Activated CD4-positive, alpha-beta T cell treated with anti-CD3 and anti-CD28 coated beads for 24 hours (primary cell): ENCODE data around the gene EIF4EBP2.

Source experiments
- DNase-seq, 2 donors: peaks; one replicate each; pipeline ENCODE4 v3.0.0-alpha.2; 2020; ENCODE audit warnings: low read depth in 2 of 2

The EIF4EBP2 gene

DNA sequence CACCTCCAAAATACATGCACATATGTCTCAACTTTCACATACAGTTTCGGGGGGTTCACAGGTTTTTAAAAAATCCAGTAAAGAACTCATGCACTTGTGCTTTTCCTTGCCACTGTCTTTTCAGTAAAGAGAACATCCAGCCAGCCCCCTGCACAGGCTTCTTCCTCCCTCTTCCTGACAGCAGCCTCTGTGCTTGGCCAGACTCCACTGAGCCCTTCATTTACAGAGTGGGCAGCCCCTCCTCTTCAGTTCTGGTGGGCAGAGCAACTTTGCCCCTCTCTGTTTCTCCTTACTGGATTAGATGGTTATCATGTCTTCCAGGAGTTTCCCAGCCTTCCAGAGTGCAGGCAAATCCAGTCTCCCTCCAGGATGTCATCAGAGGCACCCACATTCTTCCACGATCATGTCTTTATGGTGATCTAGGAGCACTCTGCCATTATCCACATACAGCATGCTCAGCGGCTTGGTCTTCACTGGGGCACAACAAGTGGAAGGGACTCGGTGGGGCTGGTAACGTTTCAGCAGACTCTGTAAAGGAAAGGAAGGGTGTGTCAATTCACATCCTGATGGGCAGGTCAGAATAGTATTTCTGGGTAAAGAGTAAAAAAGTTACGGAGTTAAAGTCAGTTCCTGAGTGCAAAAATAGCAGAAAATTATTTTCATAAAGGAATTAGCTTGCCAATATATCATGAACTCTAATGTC lies 28.8 kb downstream of the EIF4EBP2 start:
- DNase-seq: no peak

DNA sequence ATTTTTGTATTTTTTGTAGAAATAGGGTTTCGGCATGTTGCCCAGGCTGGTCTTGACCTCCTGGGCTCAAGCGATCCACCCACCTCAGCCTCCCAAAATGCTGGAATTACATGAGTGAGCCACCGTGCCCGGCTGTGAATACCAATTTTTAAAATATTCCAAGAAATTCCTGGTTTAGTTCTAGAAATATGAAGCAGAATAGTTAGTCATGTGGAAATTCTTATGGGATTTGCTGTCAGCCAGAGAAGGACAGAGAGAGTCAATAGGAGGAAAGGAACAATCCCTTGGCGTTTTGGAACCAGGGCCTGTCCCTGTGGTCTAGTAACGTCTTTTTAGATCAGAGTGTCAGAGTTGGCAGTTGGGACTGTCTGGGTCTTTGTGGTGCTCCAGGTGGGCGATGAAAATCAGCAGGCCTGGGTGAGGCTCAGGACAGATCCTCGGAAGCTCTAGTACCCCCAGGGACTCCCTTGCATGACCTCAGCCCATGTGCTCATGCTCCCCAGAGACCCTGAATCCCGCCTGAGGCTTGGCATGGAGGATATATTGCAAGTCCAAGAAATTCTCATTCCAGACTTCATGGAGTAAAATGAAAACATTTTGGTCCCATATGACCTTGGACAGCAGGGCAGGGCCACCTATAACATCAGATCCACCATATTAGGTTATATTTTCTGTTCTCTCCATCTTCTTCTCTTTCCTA lies 29.8 kb downstream of the EIF4EBP2 start:
- no peak for DNase-seq

DNA sequence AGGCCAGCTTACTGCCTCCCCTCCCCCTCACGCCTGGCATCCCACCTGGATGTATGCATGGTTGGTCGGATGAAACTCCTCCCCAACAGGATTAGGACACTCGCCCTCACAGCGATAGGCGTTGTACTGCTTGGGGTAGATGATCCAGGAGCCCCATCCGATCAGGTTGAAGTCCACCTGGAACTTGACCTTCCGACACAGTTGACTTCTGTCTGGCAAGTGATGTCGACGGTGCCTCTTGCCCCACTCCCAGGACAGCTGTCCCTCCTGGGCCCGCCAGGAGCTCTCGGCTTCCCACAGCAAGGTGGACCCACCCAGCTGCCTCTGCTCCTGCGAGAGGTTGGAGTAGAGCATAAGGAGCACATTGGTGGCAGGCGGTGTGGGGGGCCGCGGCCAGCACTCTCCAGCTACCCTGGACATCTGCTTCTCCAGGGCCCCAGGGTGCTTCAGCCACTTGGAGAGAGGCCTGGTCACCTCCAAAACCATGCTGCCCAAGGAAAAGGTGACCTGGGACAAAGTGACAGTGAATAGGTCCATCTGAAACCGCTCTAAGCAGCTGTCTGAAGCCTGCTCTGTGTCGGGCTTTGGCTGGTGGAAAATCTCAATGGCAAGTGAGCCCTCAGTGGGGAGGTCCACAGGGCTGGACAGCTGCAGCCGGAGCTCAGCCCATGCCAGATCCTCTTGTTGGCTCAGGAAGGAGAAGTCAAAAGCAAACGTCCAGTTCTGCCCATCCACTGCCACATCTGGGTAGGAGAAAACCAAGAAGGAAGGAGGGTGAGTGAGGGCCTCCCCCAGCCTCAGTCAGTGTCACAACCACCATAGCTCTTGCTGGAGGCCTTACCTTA lies 31.5 kb downstream of the EIF4EBP2 start:
- DNase-seq: no peak

DNA sequence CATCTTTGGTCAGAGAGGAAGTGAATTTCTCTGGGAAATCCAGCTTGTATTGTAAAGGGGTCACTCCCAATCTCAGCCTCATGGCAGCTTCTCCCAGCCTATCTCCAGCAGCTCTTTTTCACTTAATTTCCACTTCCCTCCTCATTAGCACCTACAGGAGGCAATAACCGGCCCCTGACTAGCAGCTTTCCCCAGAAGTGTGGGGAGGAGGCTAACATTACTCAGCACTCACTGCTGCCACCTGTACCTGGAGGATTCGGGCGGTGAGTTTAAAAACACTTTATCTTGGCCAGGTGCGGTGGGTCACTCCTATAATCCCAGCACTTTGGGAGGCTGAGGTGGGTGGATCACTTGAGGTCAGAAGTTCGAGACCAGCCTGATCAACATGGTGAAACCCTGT lies 33.8 kb downstream of the EIF4EBP2 start:
- no peak for DNase-seq

DNA sequence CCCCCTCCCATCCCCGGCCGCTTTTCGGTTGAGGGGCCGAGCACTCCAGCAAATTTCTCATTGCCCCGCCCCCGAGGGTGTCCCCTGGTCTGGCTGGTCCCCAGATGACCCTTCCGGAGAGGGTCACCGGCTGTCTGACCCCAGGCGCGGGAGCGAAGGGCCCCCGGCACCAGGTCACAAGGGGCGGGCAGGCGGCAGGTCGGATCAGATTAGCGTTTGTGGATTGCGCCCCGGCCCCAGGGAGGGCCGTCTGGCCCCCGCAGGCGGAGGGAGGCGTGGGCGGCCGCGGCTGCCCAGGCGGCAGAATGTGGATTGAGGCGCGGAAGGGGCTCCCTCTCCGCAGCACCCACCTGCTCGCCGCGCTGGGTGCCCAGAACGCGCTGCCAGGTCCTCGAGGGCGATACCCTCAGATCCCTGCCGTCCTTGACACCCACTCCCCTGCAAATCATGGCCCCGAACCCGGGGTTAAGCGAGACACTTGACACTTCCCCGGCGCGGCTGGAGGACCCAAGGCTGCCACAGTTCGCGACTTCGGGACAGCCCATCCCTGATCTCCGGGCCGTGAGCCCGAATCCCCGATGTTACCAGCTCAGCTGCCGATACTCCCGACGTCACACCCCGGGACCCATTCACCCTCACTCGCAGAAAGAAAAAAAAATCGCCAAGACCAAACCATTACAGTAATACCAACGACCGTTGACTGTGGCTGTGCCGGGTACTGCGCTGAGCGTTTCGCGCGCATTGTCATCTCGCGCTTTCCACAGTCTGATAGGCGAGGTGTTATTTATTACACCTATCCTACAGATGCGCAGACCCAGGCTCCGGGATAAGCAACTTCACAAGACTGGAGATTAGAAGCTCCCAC lies 36.6 kb downstream of the EIF4EBP2 start:
- no peak for DNase-seq

DNA sequence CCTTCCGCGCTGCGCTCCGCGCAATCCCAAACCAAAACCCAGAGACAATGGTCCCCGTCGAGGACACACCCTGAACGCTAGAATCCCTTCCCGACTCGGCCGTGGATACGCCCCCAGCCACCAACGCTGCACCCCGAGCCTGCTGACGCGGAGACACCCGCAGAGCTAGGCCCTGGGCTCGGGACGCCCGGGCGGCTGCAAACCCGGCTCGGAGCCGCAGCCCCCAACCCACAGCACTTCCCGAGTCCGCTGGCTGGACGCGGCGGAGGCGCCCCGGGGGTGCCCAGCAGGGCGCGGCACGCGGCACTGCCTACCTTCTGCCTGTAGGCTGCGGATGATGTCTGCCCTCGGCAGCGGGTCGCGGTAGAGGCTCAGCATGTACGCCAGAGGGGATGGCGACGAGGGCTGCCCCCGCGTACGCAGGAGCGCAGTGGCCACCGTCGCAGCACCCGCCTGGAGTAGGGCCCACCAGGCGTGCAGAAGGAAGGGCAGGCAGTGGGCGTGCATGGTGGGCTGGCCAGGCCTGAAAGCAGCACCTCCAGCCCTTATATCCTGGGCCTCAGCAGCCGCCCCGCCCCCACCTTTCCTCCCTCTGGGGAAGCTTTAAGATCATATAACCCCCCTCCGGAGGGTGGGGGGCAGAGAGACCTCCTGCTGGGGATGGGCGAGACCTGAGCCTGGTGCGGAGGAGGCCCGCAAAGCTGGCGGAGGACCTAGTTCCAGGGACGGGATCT lies 37.4 kb downstream of the EIF4EBP2 start, which contains the start of gene NODAL:
Gene NODAL (minus strand): TSS at position 521 of the 734 bp plus-strand sequence. CDS start 14 bp downstream, at position 507.
- no peak for DNase-seq

DNA sequence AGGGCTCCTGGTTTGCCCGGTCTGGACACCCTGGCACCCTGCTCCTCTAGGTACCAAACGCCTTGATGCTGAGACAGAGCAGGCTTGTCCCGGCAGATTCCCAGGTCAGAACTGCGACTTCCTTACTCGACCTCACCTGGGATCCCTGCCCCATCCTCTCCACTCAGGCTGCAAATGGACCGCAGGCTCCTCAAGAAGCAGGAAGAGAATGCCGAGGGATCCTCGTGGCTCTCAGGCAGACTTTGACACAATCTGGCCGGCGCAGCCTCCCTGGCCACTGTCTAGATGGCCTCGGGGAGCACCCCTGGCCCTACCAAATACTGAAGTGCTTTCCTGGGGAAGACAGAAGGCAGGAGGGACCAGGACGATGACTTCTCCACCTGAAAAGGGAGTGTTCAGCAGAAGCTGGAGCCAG lies 38.0 kb downstream of the EIF4EBP2 start:
- DNase-seq: no peak

DNA sequence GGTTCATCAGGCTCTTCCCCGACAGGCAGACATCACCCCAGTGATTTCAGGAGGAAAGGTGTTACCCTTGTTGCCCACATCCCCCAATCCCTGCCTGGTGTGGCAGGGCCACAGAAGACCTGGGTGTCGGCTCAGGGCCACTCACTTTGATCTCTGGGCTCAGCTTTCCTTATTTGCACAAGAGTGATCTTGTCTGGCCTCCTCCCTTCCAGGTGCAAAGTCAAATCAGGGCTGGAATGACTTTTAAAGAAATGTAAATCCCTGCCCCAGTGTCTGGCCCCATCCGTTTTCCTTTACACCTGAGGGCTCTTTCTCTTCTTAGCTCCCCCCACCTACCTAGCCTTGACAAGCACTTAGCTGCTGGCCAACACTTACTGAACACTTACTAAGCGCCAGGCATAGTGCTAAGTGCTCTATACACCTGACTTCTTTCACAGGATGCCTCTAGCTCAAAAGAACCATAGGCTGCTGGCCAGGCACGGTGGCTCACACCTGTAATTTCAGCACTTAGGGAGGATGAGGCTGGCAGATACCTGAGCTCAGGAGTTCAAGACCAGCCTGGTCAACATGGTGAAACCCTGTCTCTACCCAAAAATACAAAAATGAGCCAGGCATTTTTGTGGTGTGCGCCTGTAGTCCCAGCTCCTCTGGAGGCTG lies 38.5 kb downstream of the EIF4EBP2 start:
- DNase-seq: no peak

DNA sequence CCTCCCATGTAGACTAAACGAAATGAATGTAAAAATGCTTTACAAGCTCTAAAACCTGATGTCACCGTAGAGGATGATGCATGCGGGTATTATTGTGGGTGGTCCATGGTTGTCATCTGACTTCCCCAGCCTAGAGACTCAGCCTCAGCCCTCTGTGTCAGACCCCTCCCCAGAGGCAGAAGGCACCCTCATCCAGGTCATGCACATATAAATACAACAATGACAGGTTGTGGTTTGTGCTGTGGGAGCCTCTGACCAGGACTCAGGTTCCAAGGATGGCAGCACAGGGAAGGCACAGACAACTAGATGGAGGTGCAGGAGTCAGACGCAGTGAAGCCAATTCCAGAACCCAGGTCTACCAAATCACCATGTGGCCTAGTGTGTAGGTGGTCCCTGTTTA lies 40.8 kb downstream of the EIF4EBP2 start:
- DNase-seq: no peak

DNA sequence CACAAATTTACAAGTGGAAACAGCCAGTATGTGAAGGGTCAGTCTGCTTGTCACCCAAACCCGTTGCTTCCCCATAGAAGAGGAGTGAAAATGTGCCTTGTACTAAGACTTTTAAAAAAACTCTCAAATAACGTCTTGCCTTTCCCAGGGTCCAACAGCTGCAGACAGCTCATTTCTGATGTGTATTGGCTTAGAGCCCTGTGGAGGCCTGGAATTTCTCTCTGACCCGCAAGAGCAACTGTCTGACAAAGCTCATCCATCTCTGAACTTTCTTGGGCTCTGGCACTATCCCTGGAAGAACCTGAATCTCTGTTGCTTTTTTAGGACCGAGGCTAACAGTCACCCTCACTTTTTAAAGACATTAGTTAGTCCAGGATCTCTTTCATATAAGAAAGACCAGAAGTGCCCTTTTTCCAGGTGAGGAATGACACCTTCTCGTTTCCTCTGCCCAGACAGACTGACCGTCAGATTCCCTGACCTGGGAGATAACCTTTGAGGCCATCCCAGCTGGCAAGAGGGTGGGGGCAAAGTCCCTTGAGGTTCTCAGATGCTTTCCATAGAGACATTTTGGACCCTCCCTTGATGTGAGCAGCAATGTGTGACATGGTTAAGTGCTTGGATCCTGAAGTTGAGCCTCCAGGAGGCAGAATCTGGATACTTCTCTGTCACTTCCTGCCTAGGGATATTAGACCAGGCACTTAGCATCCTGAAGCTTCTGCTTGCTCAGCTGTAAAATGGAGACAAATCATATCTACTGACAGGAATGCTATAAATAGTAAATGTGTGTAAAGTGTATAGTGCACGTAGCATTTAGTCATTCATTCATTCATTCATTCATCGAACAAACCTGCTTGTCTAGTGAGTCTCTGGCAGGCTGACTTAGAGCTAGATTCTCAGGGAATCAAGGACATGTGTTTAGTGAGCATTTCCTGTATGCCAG lies 42.0 kb downstream of the EIF4EBP2 start:
- DNase-seq: no peak

DNA sequence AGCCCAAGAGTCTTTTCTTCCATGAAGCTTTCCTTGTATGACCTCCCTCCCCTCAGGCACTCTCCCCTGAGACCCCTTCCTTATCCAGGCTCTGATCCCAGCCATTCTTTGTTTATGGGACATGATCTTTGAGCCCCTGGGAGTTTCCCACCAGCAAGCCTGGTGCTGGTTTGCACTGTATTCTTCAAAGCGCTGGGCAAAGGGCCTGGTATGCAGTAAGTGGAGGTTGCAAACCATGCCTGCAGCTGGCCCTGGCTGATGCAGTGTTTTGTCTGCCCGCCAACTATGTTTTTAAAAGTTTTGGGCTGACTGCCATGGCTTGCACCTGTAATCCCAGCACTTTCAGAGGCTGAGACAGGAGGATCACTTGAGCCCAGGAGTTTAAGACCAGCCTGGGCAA lies 44.3 kb downstream of the EIF4EBP2 start:
- no peak for DNase-seq

DNA sequence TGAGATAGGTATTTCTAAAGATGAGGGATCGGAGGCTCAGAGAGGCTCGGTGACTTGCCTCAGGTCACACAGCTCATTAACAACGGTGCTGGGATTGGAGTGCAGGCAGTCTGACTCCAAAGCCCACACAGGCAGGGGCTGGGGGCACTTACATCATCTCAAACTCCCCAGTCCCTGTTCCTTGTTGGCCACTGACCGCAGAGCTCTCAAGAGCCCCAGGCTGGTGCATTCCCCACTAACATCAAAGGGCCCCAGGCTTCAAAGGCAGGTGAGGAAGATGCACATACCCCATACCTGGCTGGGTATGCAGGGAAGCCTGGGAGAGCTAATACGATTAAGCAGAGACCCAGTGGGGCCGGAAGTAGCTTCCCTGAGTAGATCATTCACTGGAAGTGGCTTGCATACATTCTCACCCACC lies 51.3 kb downstream of the EIF4EBP2 start:
- DNase-seq: no peak

DNA sequence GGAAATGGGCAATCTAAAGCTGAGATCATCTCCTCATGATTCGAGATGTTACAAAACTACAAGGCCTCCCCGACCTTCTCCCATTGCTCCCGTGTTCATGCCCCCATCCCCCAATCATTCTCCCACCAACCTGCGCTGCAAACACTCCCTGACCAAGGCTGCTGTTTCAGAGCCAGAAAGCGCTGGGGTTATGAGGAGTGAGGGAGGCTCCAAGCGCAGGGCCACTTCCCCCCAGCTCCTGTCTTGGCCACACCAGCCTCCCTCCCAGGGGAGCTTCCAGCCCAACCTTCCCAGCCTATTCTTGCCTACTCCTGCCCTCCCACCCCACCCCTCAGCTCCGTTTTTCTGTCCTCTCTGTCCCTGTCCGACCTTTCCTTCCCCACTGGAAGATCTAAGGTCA lies 52.2 kb downstream of the EIF4EBP2 start:
- DNase-seq: no peak

DNA sequence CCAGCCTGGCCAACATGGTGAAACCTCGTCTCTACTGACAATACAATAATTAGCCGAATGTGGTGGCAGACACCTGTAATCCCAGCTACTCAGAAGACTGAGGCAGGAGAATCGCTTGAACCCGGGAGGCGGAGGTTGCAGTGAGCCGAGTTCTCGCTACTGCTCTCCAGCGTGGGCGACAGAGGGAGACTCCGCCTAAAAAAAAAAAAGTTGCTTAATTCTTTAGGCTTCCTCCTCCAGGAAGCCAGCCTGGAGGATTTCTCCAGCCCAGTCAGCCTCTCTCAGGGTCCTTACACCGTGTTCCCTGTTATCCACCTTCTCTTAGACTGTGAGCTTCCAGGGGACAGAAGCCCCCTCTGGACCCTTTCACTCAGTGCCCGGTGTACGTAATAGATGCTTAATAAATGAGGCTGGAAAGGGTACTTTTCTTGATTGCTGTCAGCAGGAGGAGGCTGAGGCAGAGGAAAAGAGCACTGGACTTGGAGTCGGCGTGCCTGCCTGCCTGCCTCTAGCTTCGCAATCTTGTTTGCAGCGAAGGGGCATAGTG lies 53.9 kb downstream of the EIF4EBP2 start:
- DNase-seq: no peak

DNA sequence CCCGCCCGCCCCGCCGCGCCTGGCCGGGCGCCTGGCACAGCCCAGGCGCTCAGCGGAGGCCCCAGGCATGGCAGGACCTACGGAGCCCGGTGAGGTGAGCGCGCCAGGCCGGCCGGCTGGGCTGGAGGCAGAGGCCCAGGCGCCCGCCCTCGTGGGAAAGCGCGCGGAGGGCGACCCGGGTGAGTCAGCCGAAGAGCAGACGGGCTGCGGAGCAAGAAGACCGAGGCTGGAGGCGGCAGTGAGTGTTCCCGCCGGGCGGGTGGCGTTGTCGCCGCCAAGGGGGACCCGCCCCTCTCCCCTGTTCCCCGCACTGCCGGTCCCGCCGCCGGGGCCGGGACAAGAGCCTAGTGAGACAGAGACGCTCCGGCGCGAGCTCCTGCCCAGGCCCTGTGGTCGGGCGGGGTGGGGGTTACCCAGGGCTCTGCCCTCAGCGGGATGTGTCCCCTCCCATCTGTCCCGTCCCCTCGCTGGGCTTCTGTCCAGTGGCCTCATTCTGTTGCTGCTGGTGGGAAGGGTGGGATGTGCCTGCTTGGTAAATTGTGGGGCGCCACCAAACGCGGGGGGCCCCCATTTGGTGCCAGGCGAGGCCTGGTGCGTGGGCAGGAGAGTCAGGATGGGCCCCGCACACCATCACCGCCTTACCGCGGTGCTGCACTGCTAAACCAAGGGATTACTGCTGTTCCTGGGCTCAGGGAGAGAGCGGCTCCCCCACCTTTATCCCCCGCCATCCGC lies 54.5 kb downstream of the EIF4EBP2 start:
- DNase-seq: peak in 1 of 2 donors; percentile 44

DNA sequence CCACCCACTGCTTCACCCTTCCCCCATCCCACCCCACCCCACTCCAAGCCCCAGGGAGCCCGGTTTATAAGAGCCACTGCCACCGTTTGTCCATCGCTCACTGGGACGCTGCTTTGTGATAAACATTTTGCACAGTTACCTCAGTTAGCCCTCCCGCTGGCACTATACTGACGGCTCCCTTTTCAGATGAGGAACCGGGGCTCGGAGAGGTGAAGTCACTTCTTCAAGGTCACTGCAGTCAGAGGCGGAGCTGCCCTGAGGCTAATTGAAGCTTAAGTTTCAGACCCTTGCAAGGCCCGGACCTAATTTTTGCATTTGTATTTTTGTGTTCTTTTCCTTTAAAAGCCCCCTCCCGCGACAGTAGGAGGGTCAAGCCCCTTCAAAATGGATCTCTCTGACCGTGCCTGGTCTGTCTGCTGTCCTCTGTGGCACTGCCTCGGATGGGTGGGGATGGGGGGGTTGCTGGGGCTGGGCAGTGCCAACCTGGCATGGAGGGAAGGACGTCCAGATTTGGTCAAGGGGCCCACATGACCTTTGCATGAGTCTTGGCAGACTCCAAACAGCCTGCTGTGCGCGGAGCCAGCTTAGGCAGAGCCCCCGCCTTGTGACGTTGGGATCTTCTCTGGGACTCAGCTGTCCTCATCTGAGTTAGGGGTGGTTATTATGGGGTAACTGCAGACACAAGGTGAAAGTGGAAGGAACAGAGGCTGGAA lies 55.3 kb downstream of the EIF4EBP2 start:
- DNase-seq: no peak

DNA sequence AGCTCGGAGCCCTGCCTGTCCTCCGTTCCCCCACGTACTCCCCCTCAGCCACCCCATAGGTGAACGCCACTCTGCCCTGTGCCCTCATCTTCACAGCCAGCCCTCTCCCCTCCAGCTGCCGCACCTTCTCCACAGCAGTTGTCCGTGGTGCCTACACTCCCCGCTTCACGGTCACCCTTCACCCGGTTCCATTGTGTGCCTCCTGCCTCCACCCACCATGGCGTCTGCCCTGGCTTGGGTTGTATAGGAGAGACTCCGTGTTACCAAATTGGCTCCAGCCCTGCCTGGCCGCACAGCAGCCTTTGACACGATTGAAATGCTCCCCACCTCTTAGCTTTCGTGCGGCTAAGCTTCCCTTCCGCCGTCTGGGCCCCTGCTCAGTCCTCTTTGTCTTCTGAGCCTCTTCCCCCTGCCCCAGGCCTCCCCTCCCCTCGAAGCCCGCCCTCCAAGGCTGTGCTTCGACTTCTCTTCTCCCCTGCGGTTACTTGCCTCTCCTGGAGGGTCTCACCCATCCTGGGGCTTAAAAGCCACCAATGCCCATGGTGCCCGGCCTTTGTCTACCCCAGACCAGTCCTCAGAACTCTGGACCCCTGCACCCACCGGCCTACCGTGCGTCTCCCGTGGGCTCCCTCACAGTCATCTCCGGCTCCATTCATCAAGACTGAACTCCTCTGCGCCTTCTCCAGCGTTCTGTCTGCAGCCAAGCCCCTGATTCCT lies 56.0 kb downstream of the EIF4EBP2 start:
- no peak for DNase-seq
